Activated CD4-positive, alpha-beta T cell treated with anti-CD3 and anti-CD28 coated beads, Interleukin-2, Interleukin-6, amounts not matched to agents 100 ng/mL and 50 ng/mL, durations not matched to agents 16 hours and 8 hours (primary cell): ENCODE measurements around the gene HAGHL.
A peak's percentile ranks its signal among the peaks of the same experiment; 100 is the strongest.

Experiments used
- DNase-seq: peaks from one replicate; pipeline ENCODE4 v3.0.0-alpha.2; 2020

HAGHL gene, protein sequence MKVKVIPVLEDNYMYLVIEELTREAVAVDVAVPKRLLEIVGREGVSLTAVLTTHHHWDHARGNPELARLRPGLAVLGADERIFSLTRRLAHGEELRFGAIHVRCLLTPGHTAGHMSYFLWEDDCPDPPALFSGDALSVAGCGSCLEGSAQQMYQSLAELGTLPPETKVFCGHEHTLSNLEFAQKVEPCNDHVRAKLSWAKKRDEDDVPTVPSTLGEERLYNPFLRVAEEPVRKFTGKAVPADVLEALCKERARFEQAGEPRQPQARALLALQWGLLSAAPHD

DNA sequence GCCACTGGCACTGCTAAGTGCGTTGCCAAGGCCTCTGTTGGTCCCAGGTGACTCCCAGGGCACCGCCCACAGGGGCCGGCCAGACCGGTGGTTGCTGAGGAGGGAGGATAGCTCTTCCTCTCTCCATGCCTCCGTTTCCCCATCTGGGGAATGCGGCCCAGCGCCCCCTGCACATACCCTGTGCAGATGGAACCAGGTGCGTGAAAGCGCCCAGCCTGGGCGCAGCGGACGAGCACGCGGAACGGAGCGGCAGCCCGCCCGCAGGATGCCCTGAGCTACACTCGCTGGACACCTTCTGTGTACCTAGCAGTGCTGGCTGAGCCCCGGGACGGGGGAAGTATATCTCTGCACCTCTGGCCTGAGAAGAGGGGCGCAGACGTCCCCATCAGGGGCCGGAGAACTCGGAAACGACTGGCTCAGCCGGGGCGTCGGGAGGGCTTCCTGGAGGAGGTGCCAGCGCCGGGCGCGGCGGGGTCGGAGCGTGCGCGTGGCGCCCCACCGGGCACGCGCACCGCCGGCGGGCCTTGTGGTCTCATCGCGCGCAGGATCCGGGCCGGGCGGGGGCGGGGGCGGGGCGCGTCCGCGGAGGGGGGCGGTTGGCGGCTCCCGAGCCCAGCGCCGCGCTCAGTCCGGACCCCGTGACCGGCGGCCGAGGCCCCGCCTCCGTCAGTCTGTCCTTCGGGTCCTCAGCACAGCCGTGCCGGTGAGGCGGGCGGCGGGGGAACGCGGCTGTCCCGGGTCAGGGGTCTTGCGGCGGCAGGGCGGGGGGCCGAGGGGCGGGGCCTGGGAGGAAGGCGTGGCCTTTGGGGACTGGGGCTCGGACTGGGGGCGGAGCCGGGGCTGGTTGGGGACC, at the start of gene HAGHL, which contains the start of gene CCDC78:
Gene HAGHL (plus strand): TSS at position 669 of the 853 bp plus-strand sequence. CDS start 404 bp downstream, outside the sequence.
Gene CCDC78 (minus strand): TSS at position 6 of the 853 bp plus-strand sequence. CDS start 76 bp downstream, outside the sequence.
- peak; percentile 71 for DNase-seq

DNA sequence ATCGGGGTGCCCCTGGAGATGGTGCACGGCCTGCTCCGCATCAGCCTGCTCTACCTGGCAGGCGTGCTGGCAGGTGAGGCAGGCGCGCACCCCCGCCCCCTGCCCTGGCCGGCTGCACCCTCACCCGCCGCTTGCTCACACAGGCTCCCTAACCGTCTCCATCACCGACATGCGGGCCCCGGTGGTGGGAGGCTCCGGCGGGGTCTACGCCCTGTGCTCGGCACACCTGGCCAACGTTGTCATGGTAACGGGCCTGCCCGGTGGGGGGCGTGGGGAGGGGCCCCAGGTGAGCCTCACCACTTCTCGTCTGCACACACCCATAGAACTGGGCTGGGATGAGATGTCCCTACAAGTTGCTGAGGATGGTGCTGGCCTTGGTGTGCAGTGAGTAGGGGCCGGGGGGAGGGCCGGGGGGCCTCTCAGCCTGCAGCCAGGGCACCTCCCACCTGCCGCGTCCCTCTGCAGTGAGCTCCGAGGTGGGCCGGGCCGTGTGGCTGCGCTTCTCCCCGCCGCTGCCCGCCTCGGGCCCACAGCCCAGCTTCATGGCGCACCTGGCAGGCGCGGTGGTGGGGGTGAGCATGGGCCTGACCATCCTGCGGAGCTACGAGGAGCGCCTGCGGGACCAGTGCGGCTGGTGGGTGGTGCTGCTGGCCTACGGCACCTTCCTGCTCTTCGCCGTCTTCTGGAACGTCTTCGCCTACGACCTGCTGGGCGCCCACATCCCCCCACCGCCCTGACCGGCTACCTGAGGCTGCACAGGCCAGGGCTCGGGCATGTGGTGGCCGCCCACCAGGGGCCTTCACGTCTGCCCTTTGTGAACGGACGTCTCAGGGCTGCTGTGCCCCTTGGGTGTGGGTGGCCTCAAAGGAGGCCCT, 49.4 kb upstream of the HAGHL start:
- DNase-seq: no peak

DNA sequence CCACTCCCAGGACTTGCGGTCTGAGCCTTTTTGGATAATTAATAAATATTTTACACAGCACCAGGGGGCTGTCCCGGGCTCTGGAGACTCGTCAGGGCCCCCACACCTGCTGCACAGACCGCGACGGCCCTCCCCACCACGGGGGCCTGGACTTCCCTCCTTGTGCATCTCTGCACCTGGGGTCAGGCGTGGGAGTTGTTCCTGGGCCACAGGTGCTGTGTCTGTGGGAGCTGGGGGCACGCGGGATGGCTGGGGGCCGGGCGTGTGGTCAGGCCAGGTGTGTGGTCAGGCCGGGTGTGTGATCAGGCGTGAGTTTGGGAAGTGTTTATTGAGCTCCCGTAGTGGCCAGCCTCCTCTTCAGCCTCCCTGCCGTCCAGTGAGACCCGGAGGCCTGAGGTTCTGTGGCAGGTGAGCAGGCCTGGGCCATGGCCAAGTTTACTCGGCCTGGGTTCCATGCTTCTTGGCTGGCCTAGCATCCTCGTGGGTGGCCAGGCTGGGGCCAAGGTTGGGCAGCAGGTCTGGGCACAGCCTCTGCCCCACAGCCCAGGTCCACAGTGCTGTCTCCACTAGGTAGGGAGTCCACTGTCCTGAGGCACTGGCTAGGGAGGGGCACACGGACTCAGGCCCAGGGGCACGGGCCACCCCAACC, 48.6 kb upstream of the HAGHL start:
- DNase-seq: no peak

DNA sequence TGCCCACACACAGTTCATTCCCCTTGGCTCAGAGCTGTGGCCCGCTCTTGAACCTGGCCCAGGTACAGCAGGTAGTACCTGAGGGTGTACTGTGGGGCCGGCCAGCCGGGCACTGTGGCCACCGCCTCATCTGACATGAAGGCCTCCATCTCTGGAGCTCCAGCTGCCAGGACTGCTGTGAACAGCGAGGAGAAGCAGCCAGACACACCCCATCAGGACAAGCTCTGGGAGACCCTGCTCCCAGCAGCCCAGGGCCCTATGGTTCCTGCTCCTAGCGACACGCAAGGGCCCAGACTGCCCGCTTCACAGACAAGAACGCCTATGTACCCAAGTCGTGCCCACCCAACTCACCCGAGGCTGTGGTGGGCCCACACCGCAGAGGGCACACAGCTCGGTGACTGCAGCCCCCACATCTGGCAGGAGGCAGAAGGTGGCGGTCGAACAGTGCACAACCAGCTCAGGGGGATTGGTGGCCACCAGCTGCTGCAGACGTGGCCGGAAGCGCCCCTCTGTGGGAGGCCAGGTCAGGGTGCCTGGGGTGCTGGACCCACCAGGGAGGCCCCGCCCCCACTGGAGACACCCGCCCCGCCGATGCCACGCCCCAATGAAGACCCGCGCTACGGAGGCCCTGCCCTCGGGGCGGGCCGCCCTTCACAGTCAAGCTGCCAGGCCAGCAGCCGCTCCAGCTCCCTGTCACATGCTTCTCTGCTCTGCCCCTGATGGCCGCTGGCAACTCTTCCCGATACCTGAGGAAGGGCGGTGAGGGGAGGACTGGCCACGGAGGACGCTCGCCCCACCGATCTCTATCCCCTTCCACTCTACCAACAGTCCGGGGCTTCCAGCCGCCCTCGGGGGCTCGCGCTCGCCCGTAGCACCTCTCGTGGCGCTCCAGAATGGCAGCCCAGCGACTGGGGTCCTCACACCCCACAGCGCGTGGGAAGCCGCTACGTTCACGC, 47.8 kb upstream of the HAGHL start:
- peak; percentile 75 for DNase-seq

DNA sequence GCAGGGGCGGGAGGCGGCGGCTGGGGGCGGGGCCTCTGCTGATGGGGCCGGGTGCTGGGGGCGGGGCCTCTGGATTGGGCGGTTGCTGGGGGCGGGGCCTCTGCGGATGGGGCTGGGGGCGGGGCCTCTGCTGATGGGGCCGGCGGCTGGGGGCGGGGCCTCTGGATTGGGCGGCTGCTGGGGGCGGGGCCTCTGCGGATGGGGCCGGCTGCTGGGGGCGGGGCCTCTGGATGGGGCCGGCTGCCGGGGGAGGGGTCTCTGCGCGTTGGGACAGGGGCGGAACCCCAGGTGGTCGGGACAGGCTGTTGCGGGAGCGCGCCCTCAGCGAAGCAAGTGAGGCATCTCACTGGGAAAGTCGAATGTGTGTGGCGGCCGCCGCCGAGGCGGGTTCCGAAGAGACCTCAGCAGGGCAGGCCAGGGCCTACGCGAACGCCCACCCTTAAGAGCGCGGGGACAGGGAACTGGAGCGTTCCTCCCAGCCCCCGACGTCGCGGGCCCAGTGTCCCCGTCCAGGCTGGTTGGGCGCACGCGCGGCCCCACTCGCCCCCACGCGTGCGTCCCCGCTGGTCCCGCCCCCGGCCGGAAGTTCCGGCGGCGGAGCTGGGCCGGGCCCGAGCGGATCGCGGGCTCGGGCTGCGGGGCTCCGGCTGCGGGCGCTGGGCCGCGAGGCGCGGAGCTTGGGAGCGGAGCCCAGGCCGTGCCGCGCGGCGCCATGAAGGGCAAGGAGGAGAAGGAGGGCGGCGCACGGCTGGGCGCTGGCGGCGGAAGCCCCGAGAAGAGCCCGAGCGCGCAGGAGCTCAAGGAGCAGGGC, 46.9 kb upstream of the HAGHL start, which contains the start of gene STUB1:
Gene STUB1 (plus strand): TSS at position 597 of the 811 bp plus-strand sequence. CDS start 116 bp downstream, at position 713.
- DNase-seq: peak; percentile 94

DNA sequence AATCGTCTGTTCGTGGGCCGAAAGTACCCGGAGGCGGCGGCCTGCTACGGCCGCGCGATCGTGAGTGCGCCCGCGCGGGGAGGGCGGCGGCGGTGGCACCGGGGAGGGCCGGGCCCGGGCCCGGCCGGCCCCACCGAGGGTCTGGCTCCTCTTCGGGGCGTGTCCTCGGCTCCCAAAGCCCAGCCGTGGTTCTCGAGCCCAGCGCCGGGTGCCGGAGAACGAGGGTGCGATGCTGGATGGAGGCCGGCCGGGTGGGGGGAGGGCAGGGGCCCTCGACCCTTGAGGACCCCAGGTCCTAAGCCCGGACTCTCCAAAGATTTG, 46.3 kb upstream of the HAGHL start:
- DNase-seq: no peak

DNA sequence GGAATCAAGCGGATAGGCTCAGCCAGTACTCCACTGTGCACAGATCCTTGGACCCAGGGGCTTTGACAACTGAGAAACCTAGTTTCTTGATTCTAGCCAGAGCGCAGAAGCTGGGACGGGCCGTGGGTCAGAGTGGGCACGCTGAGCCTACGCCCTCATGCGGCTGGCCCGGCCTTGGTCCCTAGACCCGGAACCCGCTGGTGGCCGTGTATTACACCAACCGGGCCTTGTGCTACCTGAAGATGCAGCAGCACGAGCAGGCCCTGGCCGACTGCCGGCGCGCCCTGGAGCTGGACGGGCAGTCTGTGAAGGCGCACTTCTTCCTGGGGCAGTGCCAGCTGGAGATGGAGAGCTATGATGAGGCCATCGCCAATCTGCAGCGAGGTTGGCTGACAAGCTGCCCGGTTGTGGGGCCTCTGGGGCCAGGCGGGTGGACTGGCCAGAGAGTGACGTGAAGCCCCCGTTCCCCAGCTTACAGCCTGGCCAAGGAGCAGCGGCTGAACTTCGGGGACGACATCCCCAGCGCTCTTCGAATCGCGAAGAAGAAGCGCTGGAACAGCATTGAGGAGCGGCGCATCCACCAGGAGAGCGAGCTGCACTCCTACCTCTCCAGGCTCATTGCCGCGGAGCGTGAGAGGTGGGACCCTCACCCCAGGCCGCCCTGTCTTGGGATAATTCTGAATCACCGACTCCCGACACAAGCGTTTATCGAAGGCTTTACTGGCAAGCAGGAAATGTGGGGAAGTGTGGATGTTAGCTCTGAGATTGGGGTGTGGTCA, 45.8 kb upstream of the HAGHL start:
- DNase-seq: peak; percentile 34

DNA sequence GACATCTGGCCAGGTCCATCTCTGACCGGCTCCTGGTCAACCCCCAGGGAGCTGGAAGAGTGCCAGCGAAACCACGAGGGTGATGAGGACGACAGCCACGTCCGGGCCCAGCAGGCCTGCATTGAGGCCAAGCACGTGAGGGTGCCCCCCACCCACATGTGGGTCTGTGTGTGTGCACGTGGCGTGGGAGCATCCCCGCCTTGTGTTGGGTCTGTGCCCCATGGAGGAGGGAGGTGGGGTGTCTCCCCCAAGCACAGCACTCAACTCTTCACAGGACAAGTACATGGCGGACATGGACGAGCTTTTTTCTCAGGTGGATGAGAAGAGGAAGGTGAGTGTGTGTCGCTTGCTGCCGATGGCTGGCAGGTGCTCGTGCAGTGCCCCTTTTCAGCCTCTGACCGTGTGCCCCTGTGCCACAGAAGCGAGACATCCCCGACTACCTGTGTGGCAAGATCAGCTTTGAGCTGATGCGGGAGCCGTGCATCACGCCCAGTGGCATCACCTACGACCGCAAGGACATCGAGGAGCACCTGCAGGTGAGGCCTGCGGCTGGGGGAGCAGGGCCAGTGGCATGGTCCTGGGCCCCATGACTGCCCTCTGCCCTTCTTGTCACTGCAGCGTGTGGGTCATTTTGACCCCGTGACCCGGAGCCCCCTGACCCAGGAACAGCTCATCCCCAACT, 45.0 kb upstream of the HAGHL start:
- no peak for DNase-seq

DNA sequence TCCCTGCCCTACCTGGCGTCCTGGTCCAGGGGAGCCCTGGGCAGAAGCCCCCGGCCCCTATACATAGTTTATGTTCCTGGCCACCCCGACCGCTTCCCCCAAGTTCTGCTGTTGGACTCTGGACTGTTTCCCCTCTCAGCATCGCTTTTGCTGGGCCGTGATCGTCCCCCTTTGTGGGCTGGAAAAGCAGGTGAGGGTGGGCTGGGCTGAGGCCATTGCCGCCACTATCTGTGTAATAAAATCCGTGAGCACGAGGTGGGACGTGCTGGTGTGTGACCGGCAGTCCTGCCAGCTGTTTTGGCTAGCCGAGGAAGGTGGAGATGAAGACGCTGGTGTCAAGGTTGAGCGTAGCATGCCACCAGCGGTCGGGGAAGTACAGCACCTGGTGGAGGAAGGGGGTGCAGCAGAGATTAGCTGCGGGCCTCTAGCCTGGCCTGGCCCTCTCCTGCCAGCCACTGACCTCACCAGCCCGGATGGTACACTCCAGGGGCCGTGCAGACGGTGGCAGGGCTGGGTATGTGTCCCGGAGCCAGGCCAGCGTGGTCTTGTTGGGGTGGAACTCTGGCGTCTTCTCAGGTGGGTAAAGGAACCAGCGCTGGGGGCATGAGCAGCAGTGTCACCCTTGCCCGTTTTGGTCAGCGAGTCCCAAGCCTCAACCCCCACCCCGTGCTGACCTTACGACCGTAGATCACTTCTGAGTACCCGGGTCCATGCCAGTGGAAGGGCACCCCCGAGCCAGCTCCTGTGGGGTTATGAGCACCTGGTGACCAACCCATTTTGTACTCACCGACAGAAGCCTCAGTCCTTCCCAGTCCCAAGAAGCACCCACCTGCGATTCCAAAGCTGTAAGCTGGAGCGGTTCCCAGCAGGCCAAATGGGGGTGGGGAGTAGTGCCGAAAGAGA, 44.2 kb upstream of the HAGHL start:
- no peak for DNase-seq

DNA sequence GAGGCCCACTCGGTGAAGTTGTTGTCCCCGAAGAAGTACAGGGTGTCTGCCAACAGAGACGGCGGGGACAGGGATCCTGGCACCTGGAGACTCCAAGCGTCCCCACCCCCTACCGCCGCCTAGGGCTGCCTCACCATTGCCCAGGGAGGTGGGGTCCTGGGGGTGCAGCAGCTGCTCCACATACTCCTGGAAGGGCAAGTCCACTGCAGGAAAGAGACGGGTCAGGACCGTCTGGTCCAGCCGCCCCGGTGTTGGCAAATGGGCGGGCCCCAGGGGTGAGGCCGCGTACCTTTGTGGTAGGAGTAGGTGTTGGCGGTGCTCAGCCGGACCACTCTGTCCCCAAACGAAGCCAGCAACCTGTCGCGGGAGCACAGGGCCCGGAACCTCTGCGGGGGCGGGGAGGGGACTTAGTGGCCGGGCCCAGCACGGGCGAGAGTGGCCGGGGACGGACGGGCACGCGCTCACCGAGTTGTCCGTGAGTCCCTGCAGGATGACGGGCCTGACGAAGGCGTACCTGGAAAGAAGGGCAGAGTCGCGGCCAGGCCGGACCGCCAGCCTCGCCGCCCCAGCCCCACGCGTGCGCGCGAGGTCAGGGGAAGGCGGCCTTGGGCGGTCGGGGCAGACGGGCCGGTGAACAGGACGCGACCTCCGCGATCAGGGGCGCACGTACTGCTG, 43.4 kb upstream of the HAGHL start:
- DNase-seq: peak; percentile 24

DNA sequence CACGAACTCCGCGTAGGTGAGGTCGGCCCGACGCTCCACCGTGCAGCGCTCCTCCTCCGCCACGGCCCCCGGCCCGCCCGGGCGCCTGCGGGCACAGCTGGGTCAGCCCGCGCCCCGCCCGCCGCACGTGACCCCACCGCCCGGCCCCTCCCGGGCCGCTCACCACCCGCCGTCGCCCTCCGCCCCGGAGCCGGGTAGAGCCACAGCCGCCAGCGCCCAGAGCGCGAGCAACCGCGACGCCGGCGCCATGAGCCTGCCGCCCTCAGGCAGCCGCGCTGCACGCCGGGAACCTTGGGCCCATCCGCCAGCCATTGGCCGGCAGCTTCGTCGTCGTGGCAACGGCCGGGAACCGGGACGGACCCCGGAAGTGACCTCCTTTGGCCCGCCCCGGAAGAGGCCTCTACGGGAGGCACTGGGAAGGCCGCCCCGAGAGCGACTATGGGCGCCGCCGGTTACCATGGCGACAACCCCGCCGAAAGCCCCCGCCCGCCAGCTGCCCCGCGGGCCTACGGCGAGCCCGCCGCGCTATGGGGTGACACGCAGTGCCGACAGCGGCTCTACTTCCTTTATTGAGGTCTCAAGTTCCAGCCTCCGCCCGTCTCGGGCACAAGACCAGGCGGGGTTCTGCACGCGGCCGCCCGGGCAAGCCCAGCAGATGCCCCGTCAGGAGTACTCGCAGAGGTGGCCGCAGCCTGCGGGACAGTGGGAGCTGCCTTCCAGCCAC, 42.7 kb upstream of the HAGHL start, which contains the start of gene JMJD8:
Gene JMJD8 (minus strand): TSS at position 264 of the 724 bp plus-strand sequence. CDS start 15 bp downstream, at position 249.
- peak; percentile 98 for DNase-seq

DNA sequence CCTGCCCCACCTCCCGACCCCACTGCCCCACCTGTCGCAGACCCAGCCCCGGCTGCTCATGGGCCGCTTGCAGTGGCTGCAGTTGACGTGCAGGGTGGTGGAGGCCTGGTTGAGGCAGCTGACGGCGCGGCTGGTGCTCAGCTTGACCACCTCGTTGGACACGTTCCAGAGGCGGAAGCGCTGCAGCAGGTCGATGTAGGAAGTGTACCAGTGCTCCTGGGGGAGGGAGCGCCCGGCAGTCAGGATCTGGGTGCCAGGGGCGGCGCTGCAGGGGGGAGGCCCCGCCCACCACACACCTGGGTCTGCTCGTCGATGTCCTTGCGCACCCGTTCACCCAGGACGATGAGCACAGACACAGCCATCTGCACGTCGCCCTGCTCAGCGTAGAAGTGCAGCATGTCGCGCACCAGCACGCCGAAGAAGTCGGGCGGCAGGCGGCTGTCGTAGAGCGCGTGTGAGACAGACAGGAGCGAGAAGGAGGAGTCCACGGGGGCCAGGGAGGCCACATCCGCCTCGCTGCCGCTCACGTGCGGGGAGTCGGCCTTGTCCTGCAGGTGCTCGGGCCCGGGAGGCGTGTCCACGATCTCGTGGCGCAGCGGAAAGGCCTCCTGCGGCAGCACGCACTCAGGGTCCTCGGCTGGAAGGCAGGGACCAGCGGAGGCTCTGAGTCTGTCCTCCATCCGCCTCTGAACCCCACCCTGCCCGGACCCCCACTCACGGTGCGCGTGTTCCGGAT, 41.8 kb upstream of the HAGHL start:
- DNase-seq: no peak

DNA sequence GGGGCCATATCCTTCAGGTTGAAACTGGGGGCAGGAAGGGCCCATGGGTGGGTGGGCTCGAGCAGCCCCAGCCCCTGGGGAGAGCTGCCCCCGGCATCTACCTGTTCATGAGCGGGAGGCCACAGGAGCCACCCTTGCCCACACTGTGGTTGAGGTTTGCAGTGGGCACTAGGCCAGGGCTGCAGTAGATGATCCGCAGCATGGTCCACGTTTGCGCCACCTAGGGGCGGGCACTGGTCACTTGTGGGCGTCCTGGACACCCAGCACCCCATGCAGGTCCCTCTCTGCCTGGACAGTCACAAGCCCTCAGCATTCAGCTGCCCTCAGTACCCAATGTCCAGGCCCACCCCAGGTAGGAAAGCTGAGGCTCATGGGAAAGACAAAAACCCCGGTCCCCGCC, 40.9 kb upstream of the HAGHL start:
- peak; percentile 34 for DNase-seq

DNA sequence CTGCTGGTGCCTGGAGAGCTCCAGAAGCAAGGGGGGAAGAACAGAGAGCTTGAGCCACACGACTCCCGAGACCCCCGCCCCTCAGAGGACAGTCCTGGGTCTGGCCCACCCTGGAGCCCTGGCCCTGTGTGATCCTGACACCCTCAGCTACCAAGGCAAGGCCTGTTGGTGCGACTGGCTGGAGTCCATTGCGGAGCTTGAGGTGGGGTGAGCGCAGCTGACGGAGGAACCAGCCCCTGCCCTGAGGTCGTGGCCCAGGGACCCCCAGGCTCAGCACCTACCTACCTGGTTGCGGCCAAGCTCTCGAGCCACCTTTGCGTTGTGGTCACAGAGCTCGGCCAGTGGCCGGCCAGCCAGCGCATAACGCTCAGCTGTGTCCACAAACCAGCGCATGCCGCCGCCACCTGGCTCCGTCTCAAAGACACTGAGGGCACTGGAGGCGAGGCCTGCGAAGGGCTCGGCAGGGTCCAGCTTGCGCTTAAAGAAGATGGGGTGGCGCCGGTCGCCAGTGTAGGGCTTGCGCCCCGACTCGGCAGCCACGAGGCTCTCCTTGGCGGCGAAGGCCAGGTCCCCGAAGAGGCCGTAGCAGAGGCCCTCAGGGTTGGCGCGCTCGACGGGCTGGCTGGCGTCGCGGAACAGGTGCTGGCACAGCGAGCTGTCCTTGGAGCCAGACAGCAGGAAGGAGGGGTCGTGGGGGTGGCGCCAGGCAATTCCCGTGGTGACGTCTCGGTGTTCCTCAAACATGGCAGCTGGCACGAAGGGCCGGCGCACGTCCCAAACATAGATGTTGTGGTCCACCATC, 40.2 kb upstream of the HAGHL start:
- no peak for DNase-seq

DNA sequence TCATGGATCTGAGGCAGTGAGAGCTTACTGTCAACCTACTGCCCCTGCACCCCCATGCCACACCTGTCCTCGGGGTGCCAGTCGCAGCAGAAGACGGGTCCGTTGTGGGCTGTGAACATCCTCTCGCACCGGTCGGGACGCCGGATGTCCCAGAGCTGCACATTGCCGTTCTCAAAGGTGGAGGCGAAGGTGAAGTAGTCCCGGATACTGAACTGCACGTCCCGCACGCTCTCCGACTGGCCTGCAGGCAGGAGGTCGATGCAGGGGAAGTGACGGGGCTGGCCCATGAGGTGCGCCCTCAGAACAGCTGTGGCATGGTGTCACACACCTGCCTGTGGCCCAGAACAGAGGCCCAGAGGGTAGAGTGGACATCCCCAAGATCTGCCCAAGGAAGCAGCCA, 39.4 kb upstream of the HAGHL start:
- no peak for DNase-seq
